WTC11 (cell line): Measurements from ENCODE around the gene SNX10. TPM values are rescaled to one million over a fixed set of nuclear protein-coding genes. Genes with fewer than 3 reads are reported as not detected.

Source experiments
- ATAC-seq: fragments of 200-7000 bp; cut with Tn5 transposase; 2 replicates; pipeline ENCODE4 v1.10.0; 2021; ENCODE audit warnings: mild to moderate bottlenecking, moderate library complexity
- CTCF ChIA-PET: fragments of 300-600 bp; sonication (Branson Sonifier 250); formaldehyde crosslinking; loops from one replicate; lab custom pipeline; 2021; ENCODE audit warnings: antibody characterized with exemption; lab: Charles Lee
- POLR2A ChIA-PET: fragments of 350-600 bp; sonication (Branson Sonifier 250); formaldehyde crosslinking; loops from one replicate; lab custom pipeline; 2021; ENCODE audit warnings: antibody characterized with exemption; lab: Charles Lee
- DNase-seq: peaks from one replicate; pipeline ENCODE4 v3.0.0; 2021; ENCODE audit warnings: low spot score
- H3K27ac Mint-ChIP-seq: 2 replicates; pipeline ENCODE4 v1.8.0; 2021; ENCODE audit warnings: mixed read lengths
- H3K27me3 Mint-ChIP-seq: 2 replicates; pipeline ENCODE4 v1.8.0; 2021; ENCODE audit warnings: low read depth, mild to moderate bottlenecking, moderate library complexity, mixed read lengths
- H3K36me3 Mint-ChIP-seq: 2 replicates; pipeline ENCODE4 v1.8.0; 2021; ENCODE audit warnings: mixed read lengths
- H3K4me1 Mint-ChIP-seq: 2 replicates; pipeline ENCODE4 v1.8.0; 2022; ENCODE audit warnings: mixed read lengths
- H3K4me3 Mint-ChIP-seq: 2 replicates; pipeline ENCODE4 v1.8.0; 2021; ENCODE audit warnings: mild to moderate bottlenecking, moderate library complexity, mixed read lengths
- H3K9me3 Mint-ChIP-seq: 2 replicates; pipeline ENCODE4 v1.8.0; 2021; ENCODE audit warnings: mixed read lengths
- ATF6 ChIP-seq: sonication (generic); formaldehyde crosslinking; IDR thresholded peaks from 2 replicates; pipeline ENCODE4 v1.8.1; 2023; ENCODE audit warnings: mild to moderate bottlenecking, missing genetic modification reagents
- CDX4 ChIP-seq: fragments of 250-450 bp; sonication (Bioruptor Pico); IDR thresholded peaks from 2 replicates; pipeline ENCODE4 v1.9.0; 2021; ENCODE audit warnings: moderate library complexity, mild to moderate bottlenecking, inconsistent platforms, borderline replicate concordance
- E2F4 ChIP-seq: sonication (generic); formaldehyde crosslinking; IDR thresholded peaks from 2 replicates; pipeline ENCODE4 v1.8.1; 2022; ENCODE audit warnings: low read depth, mild to moderate bottlenecking, moderate library complexity, missing genetic modification reagents, borderline replicate concordance
- ERG ChIP-seq: fragments of 250-450 bp; sonication (Bioruptor Pico); IDR thresholded peaks from 2 replicates; pipeline ENCODE4 v1.8.0; 2021; ENCODE audit warnings: mild to moderate bottlenecking
- ETV6 ChIP-seq: sonication (generic); formaldehyde crosslinking; IDR thresholded peaks from 2 replicates; pipeline ENCODE4 v1.8.1; 2022; ENCODE audit warnings: mild to moderate bottlenecking, missing genetic modification reagents
- FOXJ3 ChIP-seq: sonication (generic); formaldehyde crosslinking; IDR thresholded peaks from 2 replicates; pipeline ENCODE4 v1.9.0; 2021; ENCODE audit warnings: missing genetic modification reagents, mild to moderate bottlenecking, borderline replicate concordance
- FOXP1 ChIP-seq: sonication (generic); formaldehyde crosslinking; IDR thresholded peaks from 2 replicates; pipeline ENCODE4 v1.8.0; 2022; ENCODE audit warnings: missing genetic modification reagents, mild to moderate bottlenecking, moderate library complexity, borderline replicate concordance
- GABPB1 ChIP-seq: sonication (generic); formaldehyde crosslinking; IDR thresholded peaks from 2 replicates; pipeline ENCODE4 v1.8.1; 2023; ENCODE audit warnings: mild to moderate bottlenecking, missing genetic modification reagents
- GRHL2 ChIP-seq: fragments of 250-450 bp; sonication (Bioruptor Pico); IDR thresholded peaks from 2 replicates; pipeline ENCODE4 v1.8.0; 2022; ENCODE audit warnings: mild to moderate bottlenecking, moderate library complexity; ENCODE audit not compliant: insufficient replicate concordance, severe bottlenecking
- JAZF1 ChIP-seq: fragments of 250-450 bp; sonication (Bioruptor Pico); IDR thresholded peaks from 2 replicates; pipeline ENCODE4 v1.9.0; 2021; ENCODE audit warnings: moderate library complexity, mild to moderate bottlenecking, inconsistent platforms
- MAX ChIP-seq: sonication (generic); formaldehyde crosslinking; IDR thresholded peaks from 2 replicates; pipeline ENCODE4 v1.8.0; 2022; ENCODE audit warnings: mild to moderate bottlenecking, missing genetic modification reagents
- NFYB ChIP-seq: sonication (generic); formaldehyde crosslinking; conservative IDR thresholded peaks from 2 replicates; pipeline ENCODE4 v1.8.0; 2022; ENCODE audit warnings: low read depth, missing genetic modification reagents
- NR3C1 ChIP-seq: sonication (generic); formaldehyde crosslinking; conservative IDR thresholded peaks from 2 replicates; pipeline ENCODE4 v1.8.1; 2023; ENCODE audit warnings: low read depth, mild to moderate bottlenecking, missing genetic modification reagents
- OVOL2 ChIP-seq: fragments of 250-450 bp; sonication (Bioruptor Pico); IDR thresholded peaks from 2 replicates; pipeline ENCODE4 v1.9.0; 2021; ENCODE audit warnings: mild to moderate bottlenecking, borderline replicate concordance
- PRDM15 ChIP-seq: sonication (generic); formaldehyde crosslinking; IDR thresholded peaks from 2 replicates; pipeline ENCODE4 v1.8.0; 2022; ENCODE audit warnings: missing genetic modification reagents
- TCF7 ChIP-seq: sonication (generic); formaldehyde crosslinking; IDR thresholded peaks from 2 replicates; pipeline ENCODE4 v1.8.0; 2022; ENCODE audit warnings: mild to moderate bottlenecking, low read depth, missing genetic modification reagents, moderate library complexity
- TEAD4 ChIP-seq: sonication (generic); formaldehyde crosslinking; IDR thresholded peaks from 2 replicates; pipeline ENCODE4 v1.8.0; 2022; ENCODE audit warnings: mild to moderate bottlenecking, missing genetic modification reagents
- USF2 ChIP-seq: sonication (generic); formaldehyde crosslinking; IDR thresholded peaks from 2 replicates; pipeline ENCODE4 v1.8.1; 2023; ENCODE audit warnings: mild to moderate bottlenecking, missing genetic modification reagents, moderate library complexity
- ZBTB21 ChIP-seq: sonication (generic); formaldehyde crosslinking; IDR thresholded peaks from 2 replicates; pipeline ENCODE4 v1.8.1; 2023; ENCODE audit warnings: mild to moderate bottlenecking, missing genetic modification reagents, borderline replicate concordance
- ZNF263 ChIP-seq: sonication (generic); formaldehyde crosslinking; IDR thresholded peaks from 2 replicates; pipeline ENCODE4 v1.8.1; 2022; ENCODE audit warnings: low read depth, mild to moderate bottlenecking, moderate library complexity, missing genetic modification reagents
- ZNF396 ChIP-seq: fragments of 250-450 bp; sonication (Bioruptor Pico); IDR thresholded peaks from 2 replicates; pipeline ENCODE4 v1.8.0; 2021; ENCODE audit warnings: mild to moderate bottlenecking, moderate library complexity, borderline replicate concordance
- ZNF416 ChIP-seq: fragments of 250-450 bp; sonication (Bioruptor Pico); IDR thresholded peaks from 2 replicates; pipeline ENCODE4 v1.9.0; 2021; ENCODE audit warnings: mild to moderate bottlenecking, inconsistent platforms
- ZNF425 ChIP-seq: fragments of 250-450 bp; sonication (Bioruptor Pico); conservative IDR thresholded peaks from 2 replicates; pipeline ENCODE4 v1.9.0; 2021; ENCODE audit warnings: mild to moderate bottlenecking
- total RNA-seq: library from RNA; stranded (reverse); gene quantifications from 3 replicates; pipeline ENCODE4 v1.2.3, GENCODE V29; 2021

The SNX10 gene
- total RNA-seq, 1 experiment from 2014 or later = 10.8 TPM

GRCh38 chr7:26345837-26346236, 54.2 kb downstream of the SNX10 start:
- Mint-ChIP-seq H3K36me3 (no peaks in the 10 kb centered on the region), H3K4me1 (peaks cover 9% of the 10 kb centered on the region; the same call in 1 of the 2 replicates), H3K9me3 (no peaks in the 10 kb centered on the region), H3K4me3 (no peak overlapping the region), H3K27me3 (no peaks in the 10 kb centered on the region; the same call in none of the 2 replicates), H3K27ac (no peak overlapping the region)
- ChIA-PET POLR2A (no interaction called here), CTCF (interaction anchor here (0.6 kb wide), 1 partner anchor 20 kb away, joined by 3 read pairs; no protein-coding TSS in a partner anchor)
- ATAC-seq (no peak; the same call in 1 of the 2 replicates), DNase-seq (no peak)
- no peak for TF ChIP-seq CDX4 (CRISPR knock-in tag)
- TF ChIP-seq TCF7 (CRISPR knock-in tag) = no peak
- no peak for TF ChIP-seq JAZF1 (CRISPR knock-in tag)
- no peak for TF ChIP-seq GRHL2
- no peak for TF ChIP-seq ZNF396 (CRISPR knock-in tag)
- no peak for TF ChIP-seq ERG
- TF ChIP-seq ETV6 = no peak
- TF ChIP-seq ZBTB21 = no peak
- TF ChIP-seq ZNF425 (CRISPR knock-in tag) = no peak
- no peak for TF ChIP-seq OVOL2 (CRISPR knock-in tag)
- no peak for TF ChIP-seq GABPB1 (CRISPR knock-in tag)
- no peak for TF ChIP-seq NR3C1 (CRISPR knock-in tag)
- TF ChIP-seq E2F4 (CRISPR knock-in tag) = no peak

GRCh38 chr7:26346611-26347203, 55.0 kb downstream of the SNX10 start:
- ChIA-PET POLR2A (no interaction called here), CTCF (no interaction called here)
- Mint-ChIP-seq H3K27me3 (no peaks in the 10 kb centered on the region; the same call in none of the 2 replicates), H3K36me3 (no peaks in the 10 kb centered on the region), H3K4me3 (no peak overlapping the region), H3K9me3 (no peaks in the 10 kb centered on the region), H3K4me1 (peaks cover 9% of the 10 kb centered on the region; the same call in 1 of the 2 replicates), H3K27ac (no peak overlapping the region)
- no peak for ATAC-seq
- DNase-seq = no peak
- TF ChIP-seq FOXP1 = no peak
- no peak for TF ChIP-seq NFYB (CRISPR knock-in tag)
- TF ChIP-seq MAX (CRISPR knock-in tag) = no peak
- TF ChIP-seq PRDM15 (CRISPR knock-in tag) = no peak
- no peak for TF ChIP-seq GRHL2
- no peak for TF ChIP-seq ZNF263 (CRISPR knock-in tag)
- no peak for TF ChIP-seq TEAD4
- TF ChIP-seq ATF6 (CRISPR knock-in tag) = no peak
- TF ChIP-seq ZNF416 = no peak
- no peak for TF ChIP-seq FOXJ3
- TF ChIP-seq USF2 = no peak
